Left lung (tissue), 10 donors: Measurements from ENCODE around the gene SEMA4A. TPM values are rescaled to one million over a fixed set of nuclear protein-coding genes. Genes with fewer than 3 reads are reported as not detected.
A peak's percentile ranks its signal among the peaks of the same experiment; 100 is the strongest.

Experiments used
- ATAC-seq: fragments of 200-7000 bp; cut with Tn5 transposase; one replicate; pipeline ENCODE4 v1.9.1; 2020; ENCODE audit warnings: moderate library complexity
- DNase-seq, 4 donors: peaks; one replicate each; pipeline ENCODE4 v3.0.0-alpha.2; 2013 to 2020
- H3K27ac ChIP-seq, 2 donors: fragments of 200-600 bp; sonication (generic) in 1 of 2; one replicate each; pipeline versions ENCODE4 v1.5.0 to v1.8.0; 2020 to 2021
- H3K27me3 ChIP-seq, 2 donors: fragments of 200-600 bp; sonication (generic) in 1 of 2; one replicate each; pipeline versions ENCODE4 v1.5.0 to v1.8.0; 2020 to 2021
- H3K36me3 ChIP-seq, 2 donors: fragments of 200-600 bp; sonication (generic) in 1 of 2; one replicate each; pipeline versions ENCODE4 v1.5.0 to v1.8.0; 2020 to 2021
- H3K4me1 ChIP-seq, 2 donors: fragments of 200-600 bp; one replicate each; pipeline ENCODE4 v1.8.0; 2021
- H3K4me3 ChIP-seq, 2 donors: fragments of 200-600 bp; sonication (generic) in 1 of 2; one replicate each; pipeline versions ENCODE4 v1.5.0 to v1.8.0; 2020 to 2021; ENCODE audit warnings: mild to moderate bottlenecking in 1 of 2
- H3K9me3 ChIP-seq, 2 donors: fragments of 200-600 bp; sonication (generic) in 1 of 2; one replicate each; pipeline versions ENCODE4 v1.5.0 to v1.8.0; 2020 to 2021
- intact Hi-C, 2 donors: fragments of 100-400 bp; cut with DNase I; formaldehyde crosslinking; loops; one replicate each; pipeline versions ENCODE4 v1.11.2 to v1.14.2; 2022
- polyA plus RNA-seq, 6 donors: library from polyadenylated mRNA; unstranded; fragments of 120-200 nt; gene quantifications; one replicate each; pipeline ENCODE4 v1.2.1, GENCODE V29; 2013; ENCODE audit not compliant: insufficient read length in 6 of 6
- total RNA-seq, 2 donors: library from RNA; stranded (reverse); fragmentation: NEBNext Ultra II Directional; extraction: Animal tissue kit (Norgen Biotek cat#: 25700); gene quantifications; one replicate each; pipeline ENCODE4 v1.2.1, GENCODE V29; 2021
- TF ChIP-seq, protein P1 (sequence below), 2 donors: fragments of 200-600 bp; sonication (generic) in 1 of 2; IDR thresholded peaks; one replicate each; pipeline versions ENCODE4 v1.5.0 to v1.8.0; 2021; ENCODE audit warnings: antibody characterized with exemption in 2 of 2
- donor health status: DM: no; HTN: yes; CAD: no.
- donor health status: DM: no; HTN: no; CAD: no.

The SEMA4A gene
- total and polyA plus RNA-seq, 8 donors = 18.3 to 41.3 (median 25.2) TPM

DNA sequence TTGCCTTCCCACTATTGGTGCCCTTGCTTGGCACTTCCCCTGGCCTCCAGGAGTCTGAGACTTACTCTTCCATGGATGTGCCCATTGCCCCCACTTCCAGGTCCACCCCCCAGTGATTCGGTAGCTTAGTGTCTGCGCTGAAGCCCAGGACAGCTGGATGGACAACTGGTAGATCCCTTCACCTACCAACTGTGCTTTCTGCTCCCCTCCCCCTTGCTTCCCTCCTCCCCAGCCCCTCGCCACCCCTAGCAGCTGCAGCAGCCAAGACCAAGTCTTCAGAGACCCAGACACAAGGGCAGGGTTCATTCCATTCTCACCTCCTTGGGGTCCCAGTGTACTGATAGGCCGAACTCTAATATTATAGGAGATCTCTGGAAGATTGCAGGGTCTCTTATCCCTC lies 31.9 kb upstream of the SEMA4A start:
- peak overlapping the region; percentile 93 to 98 for H3K27ac ChIP-seq
- H3K27me3 ChIP-seq = peaks cover 0 to 44% of the 10 kb centered on the region in 2 donors
- intact Hi-C loops = no loop called here
- peak overlapping the region in 1 of 2 donors; percentile 27 for H3K4me3 ChIP-seq
- DNase-seq (no peak), ATAC-seq (no peak)
- H3K36me3 ChIP-seq = peaks cover 0 to 3% of the 10 kb centered on the region in 2 donors
- no peaks in the 10 kb centered on the region for H3K9me3 ChIP-seq
- H3K4me1 ChIP-seq = peaks cover 85 to 100% of the 10 kb centered on the region in 2 donors
- TF ChIP-seq, protein P1, sequence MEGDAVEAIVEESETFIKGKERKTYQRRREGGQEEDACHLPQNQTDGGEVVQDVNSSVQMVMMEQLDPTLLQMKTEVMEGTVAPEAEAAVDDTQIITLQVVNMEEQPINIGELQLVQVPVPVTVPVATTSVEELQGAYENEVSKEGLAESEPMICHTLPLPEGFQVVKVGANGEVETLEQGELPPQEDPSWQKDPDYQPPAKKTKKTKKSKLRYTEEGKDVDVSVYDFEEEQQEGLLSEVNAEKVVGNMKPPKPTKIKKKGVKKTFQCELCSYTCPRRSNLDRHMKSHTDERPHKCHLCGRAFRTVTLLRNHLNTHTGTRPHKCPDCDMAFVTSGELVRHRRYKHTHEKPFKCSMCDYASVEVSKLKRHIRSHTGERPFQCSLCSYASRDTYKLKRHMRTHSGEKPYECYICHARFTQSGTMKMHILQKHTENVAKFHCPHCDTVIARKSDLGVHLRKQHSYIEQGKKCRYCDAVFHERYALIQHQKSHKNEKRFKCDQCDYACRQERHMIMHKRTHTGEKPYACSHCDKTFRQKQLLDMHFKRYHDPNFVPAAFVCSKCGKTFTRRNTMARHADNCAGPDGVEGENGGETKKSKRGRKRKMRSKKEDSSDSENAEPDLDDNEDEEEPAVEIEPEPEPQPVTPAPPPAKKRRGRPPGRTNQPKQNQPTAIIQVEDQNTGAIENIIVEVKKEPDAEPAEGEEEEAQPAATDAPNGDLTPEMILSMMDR (IDR thresholded peaks at IDR 0.05) = no peak

DNA sequence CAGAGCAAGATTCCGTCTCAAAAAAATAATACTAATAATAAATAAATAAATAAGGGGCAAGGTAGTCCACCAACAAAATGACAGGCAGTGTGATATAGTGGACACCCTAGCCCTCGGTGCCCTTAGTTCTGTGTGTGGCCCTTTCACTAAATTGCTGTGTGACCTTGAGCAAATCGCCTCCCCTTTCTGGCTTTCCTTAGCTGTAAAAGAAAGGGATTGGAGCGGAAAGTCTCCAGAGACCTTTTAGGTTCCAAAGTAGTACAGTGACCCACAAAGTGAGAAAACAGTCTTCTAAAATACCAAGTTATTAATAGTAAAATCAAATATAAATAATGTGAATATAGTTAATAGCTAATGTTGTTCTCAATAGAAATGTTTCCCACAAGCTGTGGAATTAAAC lies 31.3 kb upstream of the SEMA4A start:
- Histone ChIP-seq H3K27ac (peak overlapping the region; percentile 93 to 98), H3K9me3 (no peaks in the 10 kb centered on the region), H3K4me3 (peak overlapping the region; percentile 5 to 27), H3K4me1 (peaks cover 90 to 100% of the 10 kb centered on the region in 2 donors), H3K36me3 (peaks cover 0 to 3% of the 10 kb centered on the region in 2 donors), H3K27me3 (peaks cover 0 to 41% of the 10 kb centered on the region in 2 donors)
- ATAC-seq (no peak), DNase-seq (no peak)
- intact Hi-C loops = no loop called here
- TF ChIP-seq, protein P1 (IDR thresholded peaks at IDR 0.05) = no peak

- Histone ChIP-seq H3K27ac (peak overlapping the region; percentile 93 to 98), H3K4me3 (peak overlapping the region; percentile 5 to 27), H3K9me3 (no peaks in the 10 kb centered on the region), H3K4me1 (peaks cover 89 to 100% of the 10 kb centered on the region in 2 donors), H3K36me3 (peaks cover 0 to 4% of the 10 kb centered on the region in 2 donors), H3K27me3 (peaks cover 0 to 38% of the 10 kb centered on the region in 2 donors)
- intact Hi-C loops = no loop called here
- ATAC-seq = peak; percentile 24
- TF ChIP-seq, protein P1 (IDR thresholded peaks at IDR 0.05) = no peak
- DNase-seq = peak in 3 of 4 donors; percentile 82 to 87 (median 85)
Observed at GRCh38 chr1:156122519-156123355, 30.6 kb upstream of the SEMA4A start.

- Histone ChIP-seq H3K27ac (peak overlapping the region; percentile 93 to 98), H3K27me3 (peaks cover 0 to 39% of the 10 kb centered on the region in 2 donors), H3K4me3 (peak overlapping the region; percentile 4 to 27), H3K9me3 (no peaks in the 10 kb centered on the region), H3K4me1 (peaks cover 96 to 100% of the 10 kb centered on the region in 2 donors), H3K36me3 (peaks cover 0 to 7% of the 10 kb centered on the region in 2 donors)
- intact Hi-C loops = no loop called here
- TF ChIP-seq, protein P1 (IDR thresholded peaks at IDR 0.05) = peak in 1 of 2 donors; percentile 15
- ATAC-seq = peak; percentile 60
- DNase-seq = peak; percentile 93 to 99 (median 95)
Observed at GRCh38 chr1:156123356-156124196, 29.8 kb upstream of the SEMA4A start.
